ENCODE measurements around the gene TESK2.
"Not testable (repeated sequence)": the region's sequence is repeated elsewhere in the genome, so short reads cannot be mapped to it uniquely, and the experiment has no call there.

The TESK2 gene

GRCh38 chr1:45411510-45411899, 79.5 kb downstream of the TESK2 start:
- DNase-seq (ENCODE audit: low read depth) = no peak

- no peak for DNase-seq (ENCODE audit: low read depth)
Observed at GRCh38 chr1:45410850-45411509, 80.0 kb downstream of the TESK2 start.

- no peak for DNase-seq (ENCODE audit: low read depth)
Observed at GRCh38 chr1:45409276-45409675, 81.7 kb downstream of the TESK2 start.

GRCh38 chr1:45407629-45408287, 83.2 kb downstream of the TESK2 start:
- DNase-seq (ENCODE audit: low read depth) = no peak

- no peak for DNase-seq (ENCODE audit: low read depth)
Observed at GRCh38 chr1:45405636-45406035, 85.3 kb downstream of the TESK2 start.

GRCh38 chr1:45403718-45404117, 87.2 kb downstream of the TESK2 start:
- no peak for DNase-seq (ENCODE audit: low read depth)

- DNase-seq (ENCODE audit: low read depth) = no peak
Observed at GRCh38 chr1:45403298-45403697, 87.7 kb downstream of the TESK2 start.

- DNase-seq (ENCODE audit: low read depth) = no peak
Observed at GRCh38 chr1:45401524-45401923, 89.4 kb downstream of the TESK2 start.

- DNase-seq (ENCODE audit: low read depth) = no peak
Observed at GRCh38 chr1:45400049-45400448, 90.9 kb downstream of the TESK2 start.

- no peak for DNase-seq (ENCODE audit: low read depth)
Observed at GRCh38 chr1:45397285-45397684, 93.7 kb downstream of the TESK2 start.

- DNase-seq (ENCODE audit: low read depth) = no peak
Observed at GRCh38 chr1:45395582-45395981, 95.4 kb downstream of the TESK2 start.

GRCh38 chr1:45395051-45395450, 95.9 kb downstream of the TESK2 start:
- no peak for DNase-seq (ENCODE audit: low read depth)

- DNase-seq (ENCODE audit: low read depth) = no peak
Observed at GRCh38 chr1:45394342-45394741, 96.6 kb downstream of the TESK2 start.

GRCh38 chr1:45393718-45394302, 97.2 kb downstream of the TESK2 start:
- DNase-seq (ENCODE audit: low read depth) = no peak

GRCh38 chr1:45386219-45386618, 104.7 kb downstream of the TESK2 start:
- DNase-seq (ENCODE audit: low read depth) = no peak

- no peak for DNase-seq (ENCODE audit: low read depth)
Observed at GRCh38 chr1:45385302-45385701, 105.7 kb downstream of the TESK2 start.

GRCh38 chr1:45384213-45384612, 106.8 kb downstream of the TESK2 start:
- not testable (repeated sequence) for DNase-seq (ENCODE audit: low read depth)

GRCh38 chr1:45383191-45383590, 107.8 kb downstream of the TESK2 start:
- DNase-seq (ENCODE audit: low read depth) = no peak

GRCh38 chr1:45381243-45381642, 109.7 kb downstream of the TESK2 start:
- no peak for DNase-seq (ENCODE audit: low read depth)

- no peak for DNase-seq (ENCODE audit: low read depth)
Observed at GRCh38 chr1:45380730-45381129, 110.2 kb downstream of the TESK2 start.

- DNase-seq (ENCODE audit: low read depth) = no peak
Observed at GRCh38 chr1:45380125-45380524, 110.8 kb downstream of the TESK2 start.

GRCh38 chr1:45379524-45379923, 111.4 kb downstream of the TESK2 start:
- no peak for DNase-seq (ENCODE audit: low read depth)

GRCh38 chr1:45378184-45378583, 112.8 kb downstream of the TESK2 start:
- DNase-seq (ENCODE audit: low read depth) = no peak
